Keratinocyte (primary cell): ENCODE results near the gene SCAF8.

ENCODE experiments used
- CTCF ChIP-seq, 3 experiments: IDR thresholded peaks in 1 of 3; conservative IDR thresholded peaks in 1 of 3; optimal IDR thresholded peaks in 1 of 3; 2 replicates in 2 of 3; 3 replicates in 1 of 3; pipeline versions ENCODE3 to v1.5.1; 2011; ENCODE audit warnings: low read length in 3 of 3, mild to moderate bottlenecking in 3 of 3, moderate library complexity in 2 of 3, control low read depth in 1 of 3, inconsistent platforms in 1 of 3; ENCODE audit not compliant: insufficient read depth in 2 of 3; ENCODE audit errors: extremely low read depth in 1 of 3
- EZH2 ChIP-seq: IDR thresholded peaks from one replicate; pipeline ENCODE4 v1.6.1; 2012; ENCODE audit warnings: inconsistent platforms, mild to moderate bottlenecking, low read length, moderate library complexity

- TF ChIP-seq CTCF (optimal IDR thresholded peaks at IDR 0.05 in 1 of 3, IDR thresholded peaks at IDR 0.05 in 1 of 3, conservative IDR thresholded peaks at IDR 0.05 in 1 of 3; ENCODE audit: extremely low read depth in 1 of 3, insufficient read depth in 2 of 3, low read length in 3 of 3): no peak
- TF ChIP-seq EZH2: no peak
Observed at GRCh38 chr6:154726887-154727286, 6.3 kb upstream of the SCAF8 start.
